HepG2 (cell line): ENCODE measurements around the gene STIM1. TPM values are rescaled to one million over a fixed set of nuclear protein-coding genes. Genes with fewer than 3 reads are reported as not detected.

Experiments
- ATAC-seq: fragments of 200-7000 bp; cut with Tn5 transposase; 3 replicates; pipeline ENCODE4 v1.9.1; 2020; ENCODE audit warnings: mild to moderate bottlenecking, moderate library complexity
- BruUV-seq: library from RNA; stranded (reverse); fragments of 400-500 nt; replicated peaks from 2 replicates; lab custom pipeline; 2021; lab: Mats Ljungman, UMichigan
- CTCF ChIA-PET: fragments of 300-600 bp; formaldehyde crosslinking; extraction: SDS; loops from one replicate; lab custom pipeline; 2021; ENCODE audit warnings: low total read pairs, inconsistent platforms, low intra/inter-chr PET ratio; lab: Yijun Ruan, JAX
- POLR2A ChIA-PET: fragments of 350-600 bp; sonication (Branson Sonifier 250); formaldehyde crosslinking; loops from one replicate; lab custom pipeline; 2020; ENCODE audit warnings: antibody characterized with exemption, inconsistent platforms; lab: Yijun Ruan, JAX
- DNase-seq: peaks from one replicate; pipeline ENCODE4 v3.0.0-alpha.2; 2015; ENCODE audit warnings: low spot score
- FAIRE-seq: peaks from 3 replicates; lab custom pipeline; 2011; peaks lifted over from hg19 to GRCh38; lab: Jason Lieb, UNC
- H2AFZ ChIP-seq: one replicate; pipeline ENCODE4 v1.6.1; 2011; ENCODE audit warnings: low read length, inconsistent platforms
- H3K27ac ChIP-seq: fragments of 300-600 bp; 3 replicates; pipeline ENCODE4 v1.8.0; 2011; ENCODE audit warnings: mixed run types, mild to moderate bottlenecking, mixed read lengths, low read length, inconsistent platforms; ENCODE audit not compliant: insufficient read depth; ENCODE audit errors: extremely low read length
- H3K27me3 ChIP-seq, 2 experiments: fragments of 200-600 bp in 1 of 2; 2 replicates in 1 of 2; 3 replicates in 1 of 2; pipeline versions ENCODE4 v1.6.0 to v1.8.0; 2011; ENCODE audit warnings: low read length in 2 of 2, mild to moderate bottlenecking in 2 of 2, moderate library complexity in 2 of 2, inconsistent platforms in 1 of 2; ENCODE audit not compliant: insufficient read depth in 2 of 2, control insufficient read depth in 1 of 2
- H3K36me3 ChIP-seq, 2 experiments: fragments of 200-600 bp in 1 of 2; replicated peaks in 1 of 2; 2 replicates in 1 of 2; 3 replicates in 1 of 2; pipeline versions ENCODE4 v1.5.1 to v1.8.0; 2011; ENCODE audit warnings: low read length in 2 of 2, inconsistent platforms in 1 of 2; ENCODE audit not compliant: insufficient read depth in 2 of 2, control insufficient read depth in 1 of 2
- H3K4me1 ChIP-seq: 2 replicates; pipeline ENCODE4 v1.5.1; 2012; ENCODE audit warnings: low read length, inconsistent platforms; ENCODE audit not compliant: insufficient read depth
- H3K4me2 ChIP-seq: 2 replicates; pipeline ENCODE4 v1.6.0; 2011; ENCODE audit warnings: low read depth, low read length, inconsistent platforms
- H3K4me3 ChIP-seq, 3 experiments: fragments of 200-600 bp in 1 of 3; sonication (generic), shearing (Covaris generic) in 1 of 3; replicated peaks in 1 of 3; 2 replicates each; pipeline ENCODE4 v1.5.1; 2011 to 2016; ENCODE audit warnings: low read length in 3 of 3, inconsistent platforms in 2 of 3, low read depth in 2 of 3, mild to moderate bottlenecking in 2 of 3, control low read depth in 1 of 3, mixed read lengths in 1 of 3; ENCODE audit not compliant: insufficient read depth in 1 of 3
- H3K79me2 ChIP-seq: one replicate; pipeline ENCODE4 v1.6.1; 2011; ENCODE audit warnings: low read length, inconsistent platforms; ENCODE audit not compliant: insufficient read depth
- H3K9ac ChIP-seq: 2 replicates; pipeline ENCODE4 v1.6.0; 2011; ENCODE audit warnings: mild to moderate bottlenecking, low read depth, low read length, inconsistent platforms; ENCODE audit not compliant: insufficient read depth
- H3K9me3 ChIP-seq: 2 replicates; pipeline ENCODE4 v1.5.1; 2012; ENCODE audit warnings: mild to moderate bottlenecking, low read length
- H4K20me1 ChIP-seq: 2 replicates; pipeline ENCODE4 v1.6.0; 2011; ENCODE audit warnings: inconsistent platforms, mild to moderate bottlenecking, low read length, moderate library complexity; ENCODE audit not compliant: insufficient read depth
- FOXM1 ChIP-seq: sonication (generic); formaldehyde crosslinking; IDR thresholded peaks from 2 replicates; pipeline ENCODE4 v1.5.0; 2020; ENCODE audit warnings: missing genetic modification reagents
- IKZF1 ChIP-seq: fragments of 450-650 bp; IDR thresholded peaks from 2 replicates; pipeline ENCODE4 v1.7.1; 2016
- MYC ChIP-seq: sonication (generic); formaldehyde crosslinking; IDR thresholded peaks from 2 replicates; pipeline ENCODE4 v1.9.0; 2021; ENCODE audit warnings: missing genetic modification reagents, borderline replicate concordance
- NFATC3 ChIP-seq: sonication (generic); formaldehyde crosslinking; IDR thresholded peaks from 2 replicates; pipeline ENCODE4 v1.5.1; 2020; ENCODE audit warnings: mild to moderate bottlenecking, missing genetic modification reagents
- NFE2L2 ChIP-seq: fragments of 150-350 bp; IDR thresholded peaks from 2 replicates; pipeline ENCODE4 v1.6.1; 2014; ENCODE audit warnings: low read length
- PBX3 ChIP-seq: sonication (generic); formaldehyde crosslinking; IDR thresholded peaks from 2 replicates; pipeline ENCODE4 v1.8.1; 2023; ENCODE audit warnings: missing genetic modification reagents, inconsistent platforms, borderline replicate concordance
- POGZ ChIP-seq: sonication (generic); formaldehyde crosslinking; IDR thresholded peaks from 2 replicates; pipeline ENCODE4 v1.4.0; 2020; ENCODE audit warnings: mild to moderate bottlenecking, missing genetic modification reagents
- POLR2A ChIP-seq, 2 experiments: IDR thresholded peaks; 2 replicates each; pipeline ENCODE4 v1.6.1; 2011; ENCODE audit warnings: low read depth in 2 of 2, low read length in 2 of 2, mild to moderate bottlenecking in 1 of 2, moderate library complexity in 1 of 2; ENCODE audit not compliant: insufficient read depth in 1 of 2
- RELA ChIP-seq: sonication (generic); formaldehyde crosslinking; IDR thresholded peaks from 2 replicates; pipeline ENCODE4 v1.4.0; 2020; ENCODE audit warnings: missing genetic modification reagents
- YEATS4 ChIP-seq: sonication (generic); formaldehyde crosslinking; IDR thresholded peaks from 2 replicates; pipeline ENCODE4 v1.4.0; 2020; ENCODE audit warnings: missing genetic modification reagents, borderline replicate concordance
- ZFX ChIP-seq: sonication (generic); formaldehyde crosslinking; IDR thresholded peaks from 2 replicates; pipeline ENCODE4 v1.4.0; 2020; ENCODE audit warnings: mild to moderate bottlenecking, low read depth, missing genetic modification reagents, moderate library complexity
- ZNF326 ChIP-seq: sonication (generic); formaldehyde crosslinking; IDR thresholded peaks from 2 replicates; pipeline ENCODE4 v1.4.0; 2020; ENCODE audit warnings: missing genetic modification reagents, borderline replicate concordance
- ZNF430 ChIP-seq: sonication (generic); formaldehyde crosslinking; IDR thresholded peaks from 2 replicates; pipeline ENCODE4 v1.9.0; 2021; ENCODE audit warnings: mild to moderate bottlenecking, missing genetic modification reagents
- WGBS: methylation state at CpG from one replicate; pipeline ENCODE4 v1.1.6; 2017; ENCODE audit warnings: low lambda C conversion rate; 5-methylcytosine and 5-hydroxymethylcytosine counted together
- in situ Hi-C: cut with HindIII; loops from 2 replicates; pipeline ENCODE4 v1.10.0; 2017; ENCODE audit warnings: low pct_unique_long_range_greater_than_20kb; ENCODE audit not compliant: extremely low pct_ligation_motif_present
- intact Hi-C: fragments of 100-400 bp; cut with micrococcal nuclease; formaldehyde crosslinking; loops from one replicate; pipeline ENCODE4 v1.10.0; 2022; ENCODE audit not compliant: unreplicated experiment
- polyA plus RNA-seq, 8 experiments: library from polyadenylated mRNA; depleted of rRNA in 3 of 8; stranded (reverse) in 7 of 8; unstranded in 1 of 8; fragments of >200 nt; fragmentation: Illumina TruSeq in 4 of 8; extraction: Trizol in 4 of 8; gene quantifications; 2 replicates each; pipeline versions ENCODE4 v1.2.1 to v1.2.3, GENCODE V29; 2011 to 2016; ENCODE audit warnings: low read depth in 4 of 8, missing spikeins in 1 of 8, mixed read lengths in 1 of 8; ENCODE audit not compliant: insufficient read depth in 1 of 8
- total RNA-seq, 5 experiments: library from RNA; depleted of rRNA; stranded (reverse); fragments of >200 nt; fragmentation: Illumina TruSeq; extraction: Trizol; gene quantifications; 2 replicates each; pipeline ENCODE4 v1.2.3, GENCODE V29; 2016; ENCODE audit warnings: low read depth in 1 of 5
- TF ChIP-seq, protein P1 (sequence below): sonication (generic); formaldehyde crosslinking; IDR thresholded peaks from 2 replicates; pipeline ENCODE4 v1.9.0; 2021; ENCODE audit warnings: missing genetic modification reagents, borderline replicate concordance
- TF ChIP-seq, protein P2 (sequence below): sonication (generic); formaldehyde crosslinking; IDR thresholded peaks from 2 replicates; pipeline ENCODE4 v1.4.0; 2020; ENCODE audit warnings: missing genetic modification reagents, borderline replicate concordance
- TF ChIP-seq, protein P3 (sequence below): sonication (generic); formaldehyde crosslinking; IDR thresholded peaks from 2 replicates; pipeline ENCODE4 v1.4.0; 2020; ENCODE audit warnings: missing genetic modification reagents, borderline replicate concordance

Gene STIM1
- total and polyA plus RNA-seq, 2 of the 13 experiments (the other 11 are each of a cell fraction or from before 2014, with no cell fraction given), result 19.2 to 28.5 TPM

GRCh38 chr11:3902441-3902840 is 47.0 kb downstream of the STIM1 start (continued):
- TF ChIP-seq, protein P1, sequence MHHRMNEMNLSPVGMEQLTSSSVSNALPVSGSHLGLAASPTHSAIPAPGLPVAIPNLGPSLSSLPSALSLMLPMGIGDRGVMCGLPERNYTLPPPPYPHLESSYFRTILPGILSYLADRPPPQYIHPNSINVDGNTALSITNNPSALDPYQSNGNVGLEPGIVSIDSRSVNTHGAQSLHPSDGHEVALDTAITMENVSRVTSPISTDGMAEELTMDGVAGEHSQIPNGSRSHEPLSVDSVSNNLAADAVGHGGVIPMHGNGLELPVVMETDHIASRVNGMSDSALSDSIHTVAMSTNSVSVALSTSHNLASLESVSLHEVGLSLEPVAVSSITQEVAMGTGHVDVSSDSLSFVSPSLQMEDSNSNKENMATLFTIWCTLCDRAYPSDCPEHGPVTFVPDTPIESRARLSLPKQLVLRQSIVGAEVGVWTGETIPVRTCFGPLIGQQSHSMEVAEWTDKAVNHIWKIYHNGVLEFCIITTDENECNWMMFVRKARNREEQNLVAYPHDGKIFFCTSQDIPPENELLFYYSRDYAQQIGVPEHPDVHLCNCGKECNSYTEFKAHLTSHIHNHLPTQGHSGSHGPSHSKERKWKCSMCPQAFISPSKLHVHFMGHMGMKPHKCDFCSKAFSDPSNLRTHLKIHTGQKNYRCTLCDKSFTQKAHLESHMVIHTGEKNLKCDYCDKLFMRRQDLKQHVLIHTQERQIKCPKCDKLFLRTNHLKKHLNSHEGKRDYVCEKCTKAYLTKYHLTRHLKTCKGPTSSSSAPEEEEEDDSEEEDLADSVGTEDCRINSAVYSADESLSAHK (CRISPR knock-in tag), result no peak

- 96% methylated on average over 1 of the region's 1 CpG for WGBS
- in situ Hi-C loops (no loop called here), intact Hi-C loops (no loop called here)
- H3K9ac ChIP-seq, result no peak overlapping the region
- H3K4me1 ChIP-seq, result peaks cover 72% of the 10 kb centered on the region
- no peaks in the 10 kb centered on the region for H3K36me3 ChIP-seq
- no peak overlapping the region for H3K4me2 ChIP-seq
- FAIRE-seq (no peak), DNase-seq (no peak), ATAC-seq (no peak)
- H2AFZ ChIP-seq, result no peak overlapping the region
- no TSS peak for BruUV-seq
- no peaks in the 10 kb centered on the region for H3K27me3 ChIP-seq
- no peak overlapping the region for H3K4me3 ChIP-seq
- peaks cover 50% of the 10 kb centered on the region for H3K79me2 ChIP-seq
- no peaks in the 10 kb centered on the region for H3K9me3 ChIP-seq
- H4K20me1 ChIP-seq, result no peaks in the 10 kb centered on the region
- CTCF ChIA-PET, result no interaction called here
- no peak overlapping the region for H3K27ac ChIP-seq
- POLR2A ChIA-PET, result no interaction called here
- TF ChIP-seq POGZ (CRISPR knock-in tag), result no peak
- no peak for TF ChIP-seq RELA (CRISPR knock-in tag)
- TF ChIP-seq, protein P2, sequence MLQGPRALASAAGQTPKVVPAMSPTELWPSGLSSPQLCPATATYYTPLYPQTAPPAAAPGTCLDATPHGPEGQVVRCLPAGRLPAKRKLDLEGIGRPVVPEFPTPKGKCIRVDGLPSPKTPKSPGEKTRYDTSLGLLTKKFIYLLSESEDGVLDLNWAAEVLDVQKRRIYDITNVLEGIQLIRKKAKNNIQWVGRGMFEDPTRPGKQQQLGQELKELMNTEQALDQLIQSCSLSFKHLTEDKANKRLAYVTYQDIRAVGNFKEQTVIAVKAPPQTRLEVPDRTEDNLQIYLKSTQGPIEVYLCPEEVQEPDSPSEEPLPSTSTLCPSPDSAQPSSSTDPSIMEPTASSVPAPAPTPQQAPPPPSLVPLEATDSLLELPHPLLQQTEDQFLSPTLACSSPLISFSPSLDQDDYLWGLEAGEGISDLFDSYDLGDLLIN (CRISPR knock-in tag), result no peak
- no peak for TF ChIP-seq POLR2A (IDR thresholded peaks at IDR 0.05; ENCODE audit: insufficient read depth in 1 of 2, low read depth in 2 of 2, low read length in 2 of 2)
- no peak for TF ChIP-seq YEATS4
- TF ChIP-seq NFATC3 (CRISPR knock-in tag), result no peak
- TF ChIP-seq ZFX (CRISPR knock-in tag), result no peak
- no peak for TF ChIP-seq FOXM1 (CRISPR knock-in tag)
- no peak for TF ChIP-seq NFE2L2
- no peak for TF ChIP-seq MYC (CRISPR knock-in tag)
- no peak for TF ChIP-seq PBX3 (CRISPR knock-in tag)
- TF ChIP-seq, protein P3, sequence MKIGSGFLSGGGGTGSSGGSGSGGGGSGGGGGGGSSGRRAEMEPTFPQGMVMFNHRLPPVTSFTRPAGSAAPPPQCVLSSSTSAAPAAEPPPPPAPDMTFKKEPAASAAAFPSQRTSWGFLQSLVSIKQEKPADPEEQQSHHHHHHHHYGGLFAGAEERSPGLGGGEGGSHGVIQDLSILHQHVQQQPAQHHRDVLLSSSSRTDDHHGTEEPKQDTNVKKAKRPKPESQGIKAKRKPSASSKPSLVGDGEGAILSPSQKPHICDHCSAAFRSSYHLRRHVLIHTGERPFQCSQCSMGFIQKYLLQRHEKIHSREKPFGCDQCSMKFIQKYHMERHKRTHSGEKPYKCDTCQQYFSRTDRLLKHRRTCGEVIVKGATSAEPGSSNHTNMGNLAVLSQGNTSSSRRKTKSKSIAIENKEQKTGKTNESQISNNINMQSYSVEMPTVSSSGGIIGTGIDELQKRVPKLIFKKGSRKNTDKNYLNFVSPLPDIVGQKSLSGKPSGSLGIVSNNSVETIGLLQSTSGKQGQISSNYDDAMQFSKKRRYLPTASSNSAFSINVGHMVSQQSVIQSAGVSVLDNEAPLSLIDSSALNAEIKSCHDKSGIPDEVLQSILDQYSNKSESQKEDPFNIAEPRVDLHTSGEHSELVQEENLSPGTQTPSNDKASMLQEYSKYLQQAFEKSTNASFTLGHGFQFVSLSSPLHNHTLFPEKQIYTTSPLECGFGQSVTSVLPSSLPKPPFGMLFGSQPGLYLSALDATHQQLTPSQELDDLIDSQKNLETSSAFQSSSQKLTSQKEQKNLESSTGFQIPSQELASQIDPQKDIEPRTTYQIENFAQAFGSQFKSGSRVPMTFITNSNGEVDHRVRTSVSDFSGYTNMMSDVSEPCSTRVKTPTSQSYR (CRISPR knock-in tag), result no peak
- no peak for TF ChIP-seq ZNF430 (CRISPR knock-in tag)
- TF ChIP-seq ZNF326 (CRISPR knock-in tag), result no peak
- TF ChIP-seq IKZF1, result no peak
These were observed 47.9 kb downstream of the STIM1 start for GRCh38 chr11:3903207-3903896.
